Activated T-helper 1 cell treated with Interleukin-2 at 50 U/mL for 16 hours (primary cell): ENCODE measurements around the gene CORO6.

Experiments used
- DNase-seq: peaks from one replicate; pipeline ENCODE4 v3.0.0-alpha.2; 2020; ENCODE audit warnings: low read depth

The CORO6 gene

GRCh38 chr17:29590411-29591145 lies 32.1 kb downstream of the CORO6 start:
- no peak for DNase-seq

DNA sequence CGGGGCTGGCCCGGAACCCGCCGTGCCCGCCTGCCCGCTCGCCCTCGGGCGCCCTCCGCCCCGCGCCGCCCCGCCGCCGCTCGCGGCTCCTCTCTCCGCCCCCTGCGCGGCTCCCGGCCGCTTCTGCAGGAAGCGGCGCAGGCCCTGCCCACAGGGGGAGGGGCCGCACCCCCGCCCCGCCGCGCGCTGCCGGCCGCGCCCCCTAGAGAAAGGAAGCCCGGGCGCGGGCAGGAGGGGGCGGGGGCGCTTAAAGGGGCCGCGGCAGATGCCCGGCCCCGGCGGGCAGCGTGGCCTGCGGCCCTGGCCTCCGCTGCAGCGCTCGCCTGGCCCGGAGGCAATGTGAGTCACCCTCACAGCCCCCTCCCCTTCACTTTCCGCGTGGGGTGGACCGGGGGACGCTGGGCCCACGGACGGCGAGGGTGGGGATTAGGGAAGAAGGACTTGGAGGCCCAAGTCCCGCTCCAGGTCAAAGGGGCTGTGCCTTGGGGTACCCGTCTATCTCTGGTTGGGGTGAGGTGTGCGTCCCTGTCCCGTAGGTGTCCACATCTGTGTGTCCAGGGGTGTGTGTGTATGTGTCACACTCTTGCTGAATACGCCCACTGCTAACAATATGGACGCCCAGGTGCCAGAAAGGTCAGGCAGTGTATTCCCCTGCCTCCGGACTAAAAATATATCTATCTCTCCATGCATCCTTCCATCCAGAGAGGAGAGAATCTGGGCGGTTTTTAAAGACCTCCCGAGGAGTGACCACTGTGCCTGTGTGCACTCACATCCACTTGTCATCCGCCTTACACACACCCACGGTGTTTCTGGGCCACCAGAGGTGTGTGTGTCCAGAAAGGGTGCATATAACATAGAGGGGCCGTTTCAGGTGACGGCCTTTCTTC lies 32.9 kb downstream of the CORO6 start, which contains the start of gene GIT1:
Gene GIT1 (minus strand): TSS at position 125 of the 887 bp plus-strand sequence. CDS start 270 bp downstream, outside the sequence.
- peak; percentile 85 for DNase-seq

GRCh38 chr17:29588562-29589411 lies 33.9 kb downstream of the CORO6 start:
- no peak for DNase-seq

- DNase-seq: no peak
Observed at GRCh38 chr17:29588017-29588561, 34.6 kb downstream of the CORO6 start.

DNA sequence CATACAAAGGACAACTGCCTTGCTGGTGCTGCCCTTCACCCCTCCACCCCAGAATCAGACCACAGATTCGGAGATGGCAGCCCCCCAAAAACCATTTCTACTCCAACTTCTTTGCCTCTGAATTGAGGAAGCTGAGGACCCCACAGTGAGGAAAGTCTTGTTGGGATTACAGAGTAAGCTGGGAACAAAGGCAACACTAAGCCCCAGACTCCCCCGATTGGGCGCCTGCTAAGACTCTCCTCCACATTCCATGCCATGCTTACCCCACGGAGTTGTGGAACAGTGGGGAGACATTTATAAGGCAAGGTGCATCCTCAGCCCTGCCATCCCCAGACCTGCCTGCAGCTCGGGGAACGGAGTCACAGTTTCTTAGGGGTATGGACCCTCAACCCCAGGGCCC lies 35.1 kb downstream of the CORO6 start:
- DNase-seq: no peak

DNA sequence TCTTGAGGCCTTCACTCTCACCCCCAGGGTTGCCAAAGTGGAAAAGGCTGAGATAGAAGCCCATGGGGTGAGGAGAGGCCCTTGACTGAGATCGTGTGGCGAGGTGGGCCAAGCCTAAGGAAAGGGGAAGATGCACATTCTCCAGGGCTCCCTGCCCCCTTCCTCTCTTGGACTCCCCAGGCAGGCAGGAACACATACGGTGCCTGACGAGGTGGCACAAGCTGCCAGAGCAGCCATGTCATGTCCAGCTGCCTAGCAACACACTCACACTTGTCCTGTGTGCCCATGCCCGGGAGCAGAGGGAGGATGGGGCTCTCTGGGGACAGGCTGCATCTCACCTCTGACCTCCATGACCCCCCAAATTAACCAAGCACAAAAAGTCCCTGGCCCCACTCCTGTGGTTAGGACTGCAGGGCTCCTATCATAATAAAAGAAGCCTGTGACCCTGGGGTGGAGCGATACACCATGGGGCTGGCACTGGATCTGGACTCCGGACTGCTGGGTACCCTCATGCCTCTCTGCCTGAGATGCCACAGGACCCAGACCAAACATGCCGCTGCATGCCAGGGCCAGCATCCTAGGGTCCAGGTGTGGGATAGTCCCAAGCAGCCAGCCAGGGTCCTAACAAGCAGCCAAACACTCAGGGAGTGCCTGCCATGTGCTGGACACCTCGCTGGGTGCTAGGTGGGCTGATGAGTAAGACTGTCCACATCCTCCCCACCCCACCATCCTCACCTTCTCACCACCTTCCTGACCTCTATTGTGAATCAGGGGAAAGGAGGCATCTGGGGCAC lies 35.8 kb downstream of the CORO6 start:
- no peak for DNase-seq

GRCh38 chr17:29585080-29585751 lies 37.5 kb downstream of the CORO6 start:
- DNase-seq: no peak

DNA sequence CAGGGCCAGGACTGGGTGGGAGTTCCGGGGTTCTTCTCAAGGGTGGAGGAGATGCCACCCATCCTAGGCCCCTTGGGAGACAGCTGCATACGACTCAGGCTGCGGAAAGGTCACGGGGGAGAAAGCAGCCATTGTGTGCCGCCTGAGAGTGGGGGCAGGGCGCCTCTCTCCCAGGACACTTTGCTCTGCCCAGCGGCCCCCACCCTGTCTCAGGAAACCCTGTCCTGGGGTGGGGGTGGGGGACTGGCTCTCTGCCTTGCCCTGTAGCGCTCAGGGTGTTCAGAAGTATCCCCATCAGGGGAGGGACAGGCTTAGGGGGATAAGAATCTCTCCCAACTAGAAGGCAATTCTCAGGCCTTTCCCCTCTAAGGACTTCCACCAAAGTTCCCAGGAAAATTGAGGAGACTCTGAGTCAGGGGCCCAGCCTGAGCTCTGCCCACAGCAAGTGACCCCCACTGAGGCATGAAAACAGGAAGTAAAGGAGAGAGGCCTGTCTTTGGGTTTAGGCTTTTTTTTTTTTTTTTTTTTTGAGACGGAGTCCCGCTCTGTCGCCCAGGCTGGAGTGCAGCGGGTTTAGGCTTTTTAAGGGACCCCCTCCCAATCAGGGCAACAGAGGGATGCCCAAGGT lies 38.1 kb downstream of the CORO6 start:
- DNase-seq: no peak

DNA sequence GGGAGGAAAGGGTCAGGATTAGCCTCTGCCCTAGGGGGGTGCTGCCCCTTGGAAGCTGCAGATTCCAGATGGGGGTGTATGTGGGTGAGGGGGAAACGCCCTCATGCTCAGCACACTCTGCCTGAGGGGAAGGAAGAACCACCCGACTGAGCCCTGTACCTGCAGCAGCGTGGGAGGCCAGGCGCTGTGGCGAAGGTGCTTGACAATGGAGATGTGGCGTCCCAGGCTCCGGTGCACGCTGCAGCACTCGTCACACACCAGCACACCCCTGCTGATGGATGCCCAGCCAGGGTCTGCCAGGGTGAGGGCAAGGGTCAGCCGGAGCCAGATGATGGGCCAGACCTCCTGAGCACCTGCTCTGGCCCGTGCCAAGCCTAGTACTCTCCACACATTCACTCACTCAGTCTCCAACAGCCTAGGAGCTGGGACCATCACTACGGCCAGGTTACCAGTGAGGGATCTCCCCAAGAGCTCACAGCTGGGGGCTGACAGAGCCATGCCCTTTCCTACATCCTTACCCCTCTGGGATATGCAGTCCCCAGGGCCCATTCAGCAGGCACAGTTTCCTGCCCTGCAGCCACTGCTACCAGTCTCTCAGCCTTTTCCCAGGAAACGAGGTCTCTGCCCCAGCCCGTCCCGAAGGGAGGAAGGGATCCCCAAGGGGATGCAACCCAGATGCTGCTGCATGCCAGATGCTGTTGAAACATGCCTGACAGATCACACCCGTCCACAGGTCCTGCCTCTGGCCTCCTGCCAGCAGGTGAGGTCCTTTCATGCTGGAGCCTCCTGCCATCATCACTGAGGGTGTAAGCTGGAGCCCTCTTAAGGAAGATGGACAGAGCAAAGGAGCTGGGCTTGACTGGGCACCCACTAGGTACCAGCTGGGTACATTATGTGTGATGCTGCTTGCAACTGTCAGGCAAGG lies 39.1 kb downstream of the CORO6 start:
- DNase-seq: no peak

DNA sequence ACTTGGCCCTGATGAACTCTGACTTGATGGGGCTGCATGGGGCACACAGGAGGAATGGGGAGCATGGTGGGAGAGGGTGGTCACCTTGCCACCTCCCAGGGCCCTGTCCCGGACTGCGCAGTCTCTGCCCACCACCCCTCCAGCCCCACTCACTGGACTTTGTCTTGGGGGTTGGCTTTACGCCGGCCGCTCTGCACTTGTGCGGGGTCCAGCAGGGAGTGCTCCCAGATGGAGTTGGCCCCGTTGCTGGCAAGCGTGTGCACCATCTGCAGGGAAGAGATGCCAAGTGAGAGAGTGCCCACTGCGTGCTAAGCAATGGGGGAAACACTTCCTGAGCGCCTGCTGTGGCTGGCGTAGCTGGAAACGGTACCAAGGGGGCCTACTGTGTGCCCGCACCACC lies 39.9 kb downstream of the CORO6 start:
- no peak for DNase-seq

- DNase-seq: no peak
Observed at GRCh38 chr17:29582254-29582765, 40.4 kb downstream of the CORO6 start.

DNA sequence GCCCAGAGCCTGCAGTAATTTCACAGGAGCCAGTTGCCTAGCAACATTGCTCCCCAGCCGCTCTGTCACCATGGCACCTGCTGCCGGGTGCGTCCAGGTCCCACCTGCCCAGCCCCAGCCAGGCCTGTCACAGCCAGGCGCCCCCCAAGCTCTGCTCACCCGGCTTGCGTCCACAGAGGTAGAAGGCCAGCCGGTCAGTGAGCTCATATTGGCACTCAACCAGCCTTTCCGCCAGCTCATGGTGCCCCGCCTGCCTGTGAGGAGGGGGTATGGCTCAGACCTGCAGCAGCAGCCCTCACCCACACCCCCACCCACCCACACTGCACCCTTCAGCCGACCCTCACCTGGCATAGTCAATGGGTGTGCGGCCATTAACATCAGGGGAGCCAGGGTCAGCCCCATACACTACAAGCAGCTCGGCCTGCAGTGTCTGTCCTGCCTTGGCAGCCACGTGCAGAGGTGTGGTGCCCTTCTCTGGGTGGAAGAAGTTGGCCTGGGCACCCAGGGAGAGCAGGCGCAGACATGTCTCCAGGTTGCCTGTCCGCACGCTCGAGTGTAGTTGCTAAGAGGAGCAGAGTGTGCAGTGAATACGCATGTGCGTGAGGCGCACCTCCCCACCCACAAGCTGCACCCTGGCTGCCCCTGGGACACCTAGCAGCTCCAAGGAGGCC lies 41.0 kb downstream of the CORO6 start:
- no peak for DNase-seq

- DNase-seq: peak; percentile 79
Observed at GRCh38 chr17:29579866-29580771, 42.6 kb downstream of the CORO6 start.

- no peak for DNase-seq
Observed at GRCh38 chr17:29578626-29579485, 43.9 kb downstream of the CORO6 start.

- no peak for DNase-seq
Observed at GRCh38 chr17:29577385-29578211, 45.1 kb downstream of the CORO6 start.
